WTC11 (cell line): ENCODE measurements around the gene DOCK1.

Source experiments
- AR ChIP-seq: fragments of 250-450 bp; sonication (Bioruptor Pico); IDR thresholded peaks from 2 replicates; pipeline ENCODE4 v1.9.0; 2021; ENCODE audit warnings: mild to moderate bottlenecking
- ATF1 ChIP-seq: sonication (generic); formaldehyde crosslinking; IDR thresholded peaks from 2 replicates; pipeline ENCODE4 v1.8.1; 2023; ENCODE audit warnings: mild to moderate bottlenecking, moderate library complexity, missing genetic modification reagents
- JUN ChIP-seq: sonication (generic); formaldehyde crosslinking; IDR thresholded peaks from 2 replicates; pipeline ENCODE4 v1.8.0; 2023; ENCODE audit warnings: mild to moderate bottlenecking, missing genetic modification reagents
- NFE2L1 ChIP-seq: sonication (generic); formaldehyde crosslinking; IDR thresholded peaks from 2 replicates; pipeline ENCODE4 v1.8.1; 2023; ENCODE audit warnings: missing genetic modification reagents
- ZNF396 ChIP-seq: fragments of 250-450 bp; sonication (Bioruptor Pico); IDR thresholded peaks from 2 replicates; pipeline ENCODE4 v1.8.0; 2021; ENCODE audit warnings: mild to moderate bottlenecking, moderate library complexity, borderline replicate concordance

DNA sequence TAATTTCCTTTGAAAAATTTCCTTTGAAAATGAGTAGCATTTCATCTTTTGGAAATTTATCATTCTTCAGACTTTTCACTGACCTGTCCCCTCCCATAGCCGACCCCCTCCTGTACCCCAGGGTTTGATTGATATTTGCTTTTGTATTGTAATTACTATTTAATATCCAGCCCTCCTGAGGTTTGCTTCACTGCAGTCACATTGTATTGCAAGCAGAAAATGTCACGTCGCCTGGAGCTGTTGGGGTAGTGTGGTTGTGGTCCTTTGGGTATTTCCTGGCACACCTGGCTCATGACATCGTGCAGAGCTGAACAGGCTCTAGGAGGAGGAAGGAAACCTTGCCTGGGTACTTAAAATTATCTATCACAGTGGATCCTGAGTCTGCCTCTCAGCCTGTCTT lies 175.1 kb downstream of the DOCK1 start:
- TF ChIP-seq ATF1 (CRISPR knock-in tag) (no peak), ZNF396 (CRISPR knock-in tag) (no peak), NFE2L1 (CRISPR knock-in tag) (no peak), AR (CRISPR knock-in tag) (no peak), JUN (CRISPR knock-in tag) (no peak)
